ENCODE results near the gene B3GNT9. TPM values are rescaled to one million over a fixed set of nuclear protein-coding genes. Genes with fewer than 3 reads are reported as not detected.

Gene B3GNT9
- polyA plus RNA-seq, 1 of the 3 experiments (the other 2 are of a cell fraction) = 9.9 TPM

GRCh38 chr16:67183627-67184452 lies 33.0 kb upstream of the B3GNT9 start, which contains the start of gene MATCAP1 (continued):
- TF ChIP-seq ZBTB33 (IDR thresholded peaks at IDR 0.05; ENCODE audit: borderline replicate concordance, low read depth) (no peak), PBX3 (IDR thresholded peaks at IDR 0.05) (peak; percentile 98), GABPA (IDR thresholded peaks at IDR 0.05; ENCODE audit: low read depth) (no peak), EZH2phosphoT487 (IDR thresholded peaks at IDR 0.05; ENCODE audit: borderline replicate concordance, low read depth) (no peak), EP300 (IDR thresholded peaks at IDR 0.05; ENCODE audit: borderline replicate concordance in 1 of 2, low read depth in 1 of 2, low read length in 1 of 2) (no peak), USF2 (IDR thresholded peaks at IDR 0.05; ENCODE audit: borderline replicate concordance, low read depth, low read length) (no peak), TCF12 (IDR thresholded peaks at IDR 0.05) (no peak), FOXJ3 (CRISPR knock-in tag; IDR thresholded peaks at IDR 0.05) (0 out of 2 replicates have a peak, but pooled peaks have one; percentile 11), RXRA (IDR thresholded peaks at IDR 0.05; ENCODE audit: borderline replicate concordance, low read depth) (no peak), FOSL2 (IDR thresholded peaks at IDR 0.05; ENCODE audit: borderline replicate concordance, low read depth) (no peak), RAD21 (IDR thresholded peaks at IDR 0.05; ENCODE audit: low read length) (no peak), MXI1 (IDR thresholded peaks at IDR 0.05; ENCODE audit: low read depth, low read length) (peak; percentile 68), TAF1 (IDR thresholded peaks at IDR 0.05; ENCODE audit: borderline replicate concordance, low read depth, low read length) (no peak), CTCF (IDR thresholded peaks at IDR 0.05) (no peak), TEAD4 (IDR thresholded peaks at IDR 0.05; ENCODE audit: borderline replicate concordance, insufficient read depth) (no peak), USF1 (IDR thresholded peaks at IDR 0.05; ENCODE audit: borderline replicate concordance, low read depth) (no peak), RFX5 (IDR thresholded peaks at IDR 0.05; ENCODE audit: low read length) (no peak), MAX (IDR thresholded peaks at IDR 0.05; ENCODE audit: low read depth) (peak; percentile 37; the same call in 1 of the 2 replicates), SMC3 (IDR thresholded peaks at IDR 0.05; ENCODE audit: low read depth, low read length) (no peak), JUND (IDR thresholded peaks at IDR 0.05) (no peak), IRF3 (IDR thresholded peaks at IDR 0.05; ENCODE audit: low read depth, low read length) (peak; percentile 72), NFIC (IDR thresholded peaks at IDR 0.05; ENCODE audit: borderline replicate concordance) (peak; percentile 44; the same call in 1 of the 2 replicates)

All from SK-N-SH (cell line).